Kidney epithelial cell (primary cell): Measurements from ENCODE around the gene EVL. TPM values are rescaled to one million over a fixed set of nuclear protein-coding genes. Genes with fewer than 3 reads are reported as not detected.

ENCODE experiments used
- DNase-seq: peaks from one replicate; pipeline ENCODE4 v3.0.0-alpha.2; 2010; ENCODE audit warnings: low read depth
- H3K27me3 ChIP-seq: 2 replicates; pipeline ENCODE4 v1.6.0; 2011; ENCODE audit warnings: low read length; ENCODE audit not compliant: control insufficient read depth, insufficient read depth
- H3K36me3 ChIP-seq: 2 replicates; pipeline ENCODE4 v1.5.1; 2011; ENCODE audit warnings: low read length; ENCODE audit not compliant: control insufficient read depth, insufficient read depth
- H3K4me3 ChIP-seq: 2 replicates; pipeline ENCODE4 v1.5.1; 2011; ENCODE audit warnings: low read depth, mild to moderate bottlenecking, control low read depth, low read length
- total RNA-seq: library from RNA; depleted of rRNA; stranded (reverse); fragments of >200 nt; gene quantifications from 2 replicates; pipeline ENCODE4 v1.2.3, GENCODE V29; 2015
- TF ChIP-seq, protein P1 (sequence below): IDR thresholded peaks from 2 replicates; pipeline ENCODE4 v1.5.1; 2011; ENCODE audit warnings: mild to moderate bottlenecking, moderate library complexity, low read length, control low read depth, inconsistent platforms; ENCODE audit not compliant: insufficient read depth, poor library complexity, severe bottlenecking

EVL gene
- total RNA-seq, 1 donor from 2014 or later, result 42.4 TPM

DNA sequence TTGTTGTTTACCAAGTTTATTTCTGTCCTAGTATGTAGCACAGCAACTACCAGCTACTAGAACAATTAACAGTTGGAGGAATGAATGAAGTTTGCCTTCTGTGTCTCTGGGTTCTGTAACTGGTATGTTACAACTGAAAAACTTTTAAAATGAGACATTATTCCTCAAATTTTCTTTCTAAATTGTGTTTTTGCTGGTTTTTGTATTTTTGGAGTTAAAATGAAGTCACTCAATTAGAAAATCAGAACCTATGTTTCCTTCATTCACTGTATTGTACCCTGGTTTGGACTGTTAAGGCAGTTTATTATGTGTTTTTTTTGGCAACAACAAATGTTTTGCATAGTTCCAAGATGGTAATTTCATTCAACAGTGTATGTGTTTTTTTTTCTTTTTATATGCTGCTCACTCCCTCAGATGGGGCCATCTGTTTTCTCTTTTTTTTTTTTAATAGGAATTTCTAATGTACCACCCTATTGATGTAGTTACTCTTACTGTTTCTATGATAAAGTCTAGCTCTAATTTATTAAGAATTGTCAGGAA is 30.2 kb upstream of the EVL start:
- Histone ChIP-seq H3K27me3 (no peaks in the 10 kb centered on the region), H3K36me3 (no peaks in the 10 kb centered on the region), H3K4me3 (no peak overlapping the region)
- TF ChIP-seq, protein P1, sequence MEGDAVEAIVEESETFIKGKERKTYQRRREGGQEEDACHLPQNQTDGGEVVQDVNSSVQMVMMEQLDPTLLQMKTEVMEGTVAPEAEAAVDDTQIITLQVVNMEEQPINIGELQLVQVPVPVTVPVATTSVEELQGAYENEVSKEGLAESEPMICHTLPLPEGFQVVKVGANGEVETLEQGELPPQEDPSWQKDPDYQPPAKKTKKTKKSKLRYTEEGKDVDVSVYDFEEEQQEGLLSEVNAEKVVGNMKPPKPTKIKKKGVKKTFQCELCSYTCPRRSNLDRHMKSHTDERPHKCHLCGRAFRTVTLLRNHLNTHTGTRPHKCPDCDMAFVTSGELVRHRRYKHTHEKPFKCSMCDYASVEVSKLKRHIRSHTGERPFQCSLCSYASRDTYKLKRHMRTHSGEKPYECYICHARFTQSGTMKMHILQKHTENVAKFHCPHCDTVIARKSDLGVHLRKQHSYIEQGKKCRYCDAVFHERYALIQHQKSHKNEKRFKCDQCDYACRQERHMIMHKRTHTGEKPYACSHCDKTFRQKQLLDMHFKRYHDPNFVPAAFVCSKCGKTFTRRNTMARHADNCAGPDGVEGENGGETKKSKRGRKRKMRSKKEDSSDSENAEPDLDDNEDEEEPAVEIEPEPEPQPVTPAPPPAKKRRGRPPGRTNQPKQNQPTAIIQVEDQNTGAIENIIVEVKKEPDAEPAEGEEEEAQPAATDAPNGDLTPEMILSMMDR, result no peak
- DNase-seq, result no peak

GRCh38 chr14:100035700-100036099 is 29.5 kb upstream of the EVL start:
- Histone ChIP-seq H3K27me3 (no peaks in the 10 kb centered on the region), H3K36me3 (no peaks in the 10 kb centered on the region), H3K4me3 (no peak overlapping the region)
- DNase-seq, result no peak
- TF ChIP-seq, protein P1, result no peak

- H3K27me3 ChIP-seq, result no peaks in the 10 kb centered on the region
- no peak for DNase-seq
- TF ChIP-seq, protein P1, result no peak
- H3K36me3 ChIP-seq, result no peaks in the 10 kb centered on the region
- H3K4me3 ChIP-seq, result no peak overlapping the region
Measured at GRCh38 chr14:100037353-100037752, 27.9 kb upstream of the EVL start.

- Histone ChIP-seq H3K27me3 (no peaks in the 10 kb centered on the region), H3K4me3 (no peak overlapping the region), H3K36me3 (no peaks in the 10 kb centered on the region)
- no peak for DNase-seq
- TF ChIP-seq, protein P1, result no peak
Measured at GRCh38 chr14:100038065-100038464, 27.2 kb upstream of the EVL start.

DNA sequence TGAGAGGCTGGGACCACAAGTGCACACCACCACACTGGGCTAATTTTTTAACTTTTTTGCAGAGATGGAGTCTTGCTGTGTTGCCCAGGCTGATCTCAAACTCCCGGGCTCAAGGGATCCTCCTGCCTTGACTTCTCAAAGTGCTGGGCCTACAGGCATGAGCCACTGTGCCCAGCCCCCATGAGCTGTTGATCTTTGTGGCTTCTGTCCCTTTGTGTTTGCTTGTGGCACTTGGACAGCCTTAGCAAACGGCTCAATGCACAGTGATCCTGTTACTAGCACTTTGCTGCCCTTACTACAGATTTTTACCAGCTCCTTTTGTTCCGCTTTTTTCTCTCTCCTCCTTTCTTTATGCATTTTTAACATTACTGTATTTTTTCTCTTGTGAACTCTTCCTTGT is 25.3 kb upstream of the EVL start:
- TF ChIP-seq, protein P1, result no peak

DNA sequence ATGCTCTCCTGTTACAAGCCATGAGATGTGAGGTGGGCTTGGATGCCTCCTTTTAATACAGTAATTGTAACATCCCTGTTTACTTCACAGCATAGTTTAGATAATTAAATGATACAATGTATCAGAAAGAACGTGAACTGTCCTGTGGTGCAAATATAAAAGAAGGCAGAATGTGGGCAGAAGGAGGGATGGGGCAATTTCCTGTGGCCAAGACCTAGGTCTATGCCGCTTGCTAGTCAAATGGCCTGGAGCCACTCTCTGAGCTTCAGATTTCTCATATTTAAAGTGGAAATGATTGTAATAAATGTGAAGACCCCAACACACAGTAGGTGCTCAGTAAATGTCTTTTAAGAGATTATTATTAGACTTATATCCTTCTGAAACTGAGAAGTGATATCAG is 24.0 kb upstream of the EVL start:
- TF ChIP-seq, protein P1, result no peak
- H3K27me3 ChIP-seq, result no peaks in the 10 kb centered on the region
- no peaks in the 10 kb centered on the region for H3K36me3 ChIP-seq
- no peak overlapping the region for H3K4me3 ChIP-seq
- DNase-seq, result no peak

More for the DNA sequence above, 25.3 kb upstream of the EVL start:
- no peak for DNase-seq
- H3K4me3 ChIP-seq, result no peak overlapping the region
- no peaks in the 10 kb centered on the region for H3K27me3 ChIP-seq
- no peaks in the 10 kb centered on the region for H3K36me3 ChIP-seq
